NCI-H2227 (cell line): Measurements from ENCODE around the gene MVB12B.

Experiments
- DNase-seq: peaks from one replicate; lab custom pipeline; 2025; ENCODE audit not compliant: unreplicated experiment; lab: John Stamatoyannopoulos, UW

MVB12B gene

GRCh38 chr9:126486276-126486675 lies 159.6 kb downstream of the MVB12B start:
- no peak for DNase-seq

DNA sequence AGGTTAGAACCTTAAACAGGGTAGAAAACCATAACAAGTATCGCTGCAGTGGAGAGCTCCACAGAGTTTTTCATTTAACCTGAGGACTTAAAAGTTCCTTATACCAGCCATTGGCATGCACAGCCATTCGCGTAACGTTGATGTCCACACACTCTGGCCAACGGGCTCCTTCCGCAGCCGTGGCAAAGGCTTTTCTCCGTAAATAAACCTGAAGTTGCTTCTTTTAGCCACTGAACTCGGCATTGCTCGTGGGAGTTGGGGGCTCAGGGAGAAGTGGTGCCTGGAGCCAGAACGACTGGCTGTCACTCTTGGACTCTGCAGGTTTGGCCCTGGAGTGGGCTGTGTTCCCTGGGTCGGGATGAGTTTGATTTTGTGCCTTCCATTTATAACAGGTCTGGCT lies 161.2 kb downstream of the MVB12B start:
- DNase-seq = no peak

GRCh38 chr9:126488310-126488709 lies 161.7 kb downstream of the MVB12B start:
- no peak for DNase-seq

DNA sequence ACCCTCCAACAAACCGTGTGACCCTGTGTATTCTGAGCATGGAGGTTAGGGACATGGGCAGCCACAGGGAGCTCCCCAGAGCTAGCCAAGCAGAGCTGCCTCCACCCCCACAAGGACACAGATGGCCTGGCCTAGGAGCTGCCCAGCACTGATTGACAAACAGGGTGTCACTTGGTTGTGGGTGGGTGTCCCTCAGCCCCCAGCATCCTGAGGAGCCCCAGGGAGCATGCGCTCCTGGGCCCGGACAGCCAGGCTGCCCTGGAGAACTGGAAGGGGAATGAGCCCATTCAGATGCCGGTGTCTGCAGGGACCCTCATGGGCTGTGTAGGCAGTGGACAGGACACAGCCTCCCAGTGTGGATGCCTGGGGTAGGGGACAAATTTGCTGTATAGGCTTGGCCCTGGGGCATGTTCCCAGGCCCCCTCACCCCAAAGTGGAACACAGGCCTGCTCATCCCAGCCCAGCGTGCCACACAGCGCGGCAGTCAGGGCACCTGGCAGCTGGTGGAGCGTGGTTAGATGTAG lies 162.3 kb downstream of the MVB12B start:
- DNase-seq = no peak

- DNase-seq = no peak
Observed at GRCh38 chr9:126489581-126490213, 163.1 kb downstream of the MVB12B start.

DNA sequence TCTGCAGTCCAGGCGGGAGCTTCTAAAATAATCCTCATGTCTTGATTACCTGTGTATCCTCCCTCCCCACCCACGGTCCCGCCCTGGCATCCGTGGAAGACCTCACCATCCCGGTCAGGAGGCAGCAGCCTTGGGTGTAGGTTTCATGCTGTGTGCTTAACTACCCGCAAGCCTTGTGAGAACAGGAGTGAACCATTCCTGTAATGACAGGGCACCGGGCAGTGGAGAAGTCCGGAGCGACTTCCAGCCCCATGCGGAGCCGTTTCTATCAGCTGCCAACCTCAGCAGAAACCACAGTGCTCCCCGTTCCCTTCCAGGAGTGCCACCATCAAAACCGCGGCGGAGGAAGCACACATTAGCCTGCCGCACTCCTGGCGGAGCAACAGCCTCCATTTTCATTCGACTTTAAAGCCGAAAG lies 163.6 kb downstream of the MVB12B start:
- DNase-seq = peak; percentile 39

DNA sequence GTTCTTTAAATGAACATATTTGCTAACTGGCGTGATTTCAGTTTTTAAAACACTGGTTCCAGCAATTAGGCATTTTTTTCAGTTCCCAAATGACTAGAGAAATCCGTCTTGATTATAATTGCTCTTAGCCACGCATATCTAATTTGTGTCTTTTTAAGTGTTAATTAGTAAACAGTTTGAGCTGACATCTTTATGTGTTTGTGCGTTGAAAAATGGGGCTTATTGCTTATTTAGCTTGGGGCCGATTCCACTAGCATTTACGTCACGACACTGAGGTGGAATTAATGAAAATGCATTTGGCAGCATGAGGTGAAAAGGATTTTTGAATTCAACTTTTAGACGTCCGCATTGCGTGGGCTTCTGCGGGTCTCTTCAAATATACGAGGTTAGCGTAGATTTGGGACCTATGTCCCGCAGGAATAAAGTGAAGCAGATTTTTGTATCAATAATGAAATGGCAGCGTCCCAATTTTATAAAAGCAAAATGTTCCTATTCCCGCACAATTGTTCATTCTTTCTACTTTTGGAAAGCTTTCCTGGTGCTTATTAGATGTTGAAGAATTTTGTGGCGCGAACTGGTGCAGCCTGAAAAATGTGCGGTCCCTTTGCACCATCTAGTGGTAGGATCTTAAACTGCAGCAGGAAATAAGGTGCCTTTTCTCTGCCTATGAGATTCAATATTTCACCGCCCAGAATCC lies 164.4 kb downstream of the MVB12B start:
- peak; percentile 72 for DNase-seq

GRCh38 chr9:126491568-126491879 lies 164.9 kb downstream of the MVB12B start:
- DNase-seq = no peak

DNA sequence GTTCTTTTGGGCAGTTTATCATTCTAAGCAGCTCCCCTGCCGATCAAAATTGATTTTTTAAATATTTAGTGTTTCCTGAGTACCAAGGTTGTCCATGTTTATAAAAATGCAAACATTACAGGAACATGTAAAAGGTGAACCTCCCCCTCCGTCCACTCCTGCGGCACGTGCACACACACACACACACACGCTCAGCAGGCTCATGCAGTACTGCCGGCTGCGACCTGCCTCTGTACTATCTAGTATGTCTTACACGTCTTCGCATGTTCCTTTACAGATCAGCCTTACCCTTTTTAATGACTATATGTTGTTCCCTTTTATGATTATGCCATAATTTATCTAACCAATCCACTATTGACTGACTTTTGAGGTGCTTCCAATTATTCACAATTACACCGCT lies 165.3 kb downstream of the MVB12B start:
- DNase-seq = no peak

- DNase-seq = no peak
Observed at GRCh38 chr9:126494264-126494663, 167.6 kb downstream of the MVB12B start.

DNA sequence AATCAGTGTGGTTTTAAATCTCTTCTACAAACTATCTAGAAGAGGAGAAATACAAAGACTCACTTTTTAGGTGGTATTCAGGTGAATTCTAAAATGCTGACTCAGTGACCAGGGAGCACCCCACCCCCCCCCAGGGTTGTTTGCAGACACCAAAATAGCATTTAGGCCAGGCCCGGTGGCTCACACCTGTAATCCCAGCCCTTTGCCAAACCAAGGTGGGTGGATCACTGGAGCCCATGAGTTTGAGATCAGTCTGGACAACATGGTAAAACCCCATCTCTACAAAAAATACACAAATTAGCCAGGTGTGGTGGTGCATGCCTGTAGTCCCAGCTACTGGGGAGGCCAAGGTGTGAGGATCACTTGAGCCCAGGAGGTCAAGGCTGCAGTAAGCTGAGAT lies 168.1 kb downstream of the MVB12B start:
- DNase-seq = no peak

- DNase-seq = no peak
Observed at GRCh38 chr9:126495411-126496180, 169.0 kb downstream of the MVB12B start.

DNA sequence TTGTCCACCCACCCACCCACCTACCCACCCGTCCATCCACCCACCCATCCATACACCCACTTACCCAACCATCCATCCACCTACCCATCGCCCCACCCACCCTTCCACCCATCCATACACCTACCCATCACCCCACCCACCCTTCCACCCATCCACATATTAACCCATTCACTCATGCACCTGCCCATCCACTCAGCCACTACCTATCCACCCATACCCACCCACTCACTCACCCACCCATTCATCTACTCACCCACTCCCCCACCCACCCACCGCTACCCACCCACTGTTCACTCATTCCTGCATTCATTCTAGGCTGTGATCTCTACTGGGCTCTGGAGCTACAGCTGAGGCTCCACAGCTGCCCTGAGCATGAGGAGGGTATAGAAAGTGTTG lies 169.6 kb downstream of the MVB12B start:
- no peak for DNase-seq

- no peak for DNase-seq
Observed at GRCh38 chr9:126496781-126497659, 170.4 kb downstream of the MVB12B start.

- no peak for DNase-seq
Observed at GRCh38 chr9:126497660-126498275, 171.1 kb downstream of the MVB12B start.

GRCh38 chr9:126498331-126498730 lies 171.7 kb downstream of the MVB12B start:
- no peak for DNase-seq

- peak; percentile 73 for DNase-seq
Observed at GRCh38 chr9:126499005-126499910, 172.6 kb downstream of the MVB12B start.

DNA sequence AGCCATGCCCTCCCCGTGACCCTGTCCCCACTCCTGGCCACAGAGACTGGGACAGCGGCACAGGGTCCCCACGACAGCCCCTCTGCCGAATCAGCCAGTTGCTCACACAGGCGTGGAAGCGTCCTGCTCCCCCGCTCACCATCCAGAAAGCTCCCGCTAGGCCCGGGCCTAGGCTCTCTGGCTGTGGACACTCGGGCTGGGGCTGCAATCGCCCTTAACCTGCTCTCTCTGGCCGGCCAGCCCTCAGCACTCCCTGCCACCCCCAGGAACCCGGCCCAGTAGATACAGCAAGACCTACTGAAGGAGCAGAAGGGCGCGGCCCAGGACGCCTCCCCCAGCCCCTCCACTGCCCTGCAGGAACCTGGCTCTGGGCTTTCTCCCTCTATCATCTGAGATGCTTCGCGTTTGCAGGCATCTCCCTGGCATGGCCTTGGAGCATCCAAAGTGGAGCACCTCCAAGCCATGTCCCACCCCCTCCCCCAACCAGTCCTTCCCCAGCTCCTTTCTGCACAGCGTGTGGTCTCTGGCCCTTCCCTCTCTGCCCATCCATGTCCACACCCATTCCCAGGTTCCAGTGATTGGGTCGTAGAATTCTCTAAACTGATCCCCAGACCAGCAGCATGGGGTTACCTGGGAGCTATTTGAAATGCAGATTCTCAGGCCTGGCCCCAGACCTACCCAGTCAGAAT lies 173.4 kb downstream of the MVB12B start:
- no peak for DNase-seq
